ENCODE data around the gene SLC15A5. TPM values are rescaled to one million over a fixed set of nuclear protein-coding genes. Genes with fewer than 3 reads are reported as not detected.

SLC15A5 gene
- total RNA-seq, 1 donor from 2014 or later: not detected

- no peaks in the 10 kb centered on the region for H3K36me3 ChIP-seq
Observed at GRCh38 chr12:16150276-16150675, 127.2 kb downstream of the SLC15A5 start.

GRCh38 chr12:16148938-16149337 lies 128.5 kb downstream of the SLC15A5 start:
- Histone ChIP-seq H3K9me3 (no peaks in the 10 kb centered on the region), H3K4me3 (no peak overlapping the region), H3K27me3 (ENCODE audit: low read depth) (no peaks in the 10 kb centered on the region), H3K36me3 (no peaks in the 10 kb centered on the region), H3K4me1 (no peaks in the 10 kb centered on the region), H3K27ac (no peak overlapping the region)
- ATAC-seq: no peak
- DNase-seq: no peak
- TF ChIP-seq CTCF (IDR thresholded peaks at IDR 0.05): no peak
- intact Hi-C loops (cut with DNase I): no loop called here

More at GRCh38 chr12:16150276-16150675, 127.2 kb downstream of the SLC15A5 start:
- intact Hi-C loops (cut with DNase I): no loop called here
- H3K4me3 ChIP-seq: no peak overlapping the region
- ATAC-seq: no peak
- DNase-seq: no peak
- H3K27ac ChIP-seq: no peak overlapping the region
- no peak for TF ChIP-seq CTCF (IDR thresholded peaks at IDR 0.05)
- no peaks in the 10 kb centered on the region for H3K9me3 ChIP-seq
- H3K27me3 ChIP-seq (ENCODE audit: low read depth): no peaks in the 10 kb centered on the region
- H3K4me1 ChIP-seq: no peaks in the 10 kb centered on the region

Other genes with a start within 250 kb of the SLC15A5 start
- gene MGST1, start 70.0 kb upstream of the SLC15A5 start, total RNA-seq: 341 TPM